DND-41 (cell line): ENCODE measurements around the gene CLNK.

Experiments used
- EZH2 ChIP-seq: IDR thresholded peaks from 3 replicates; pipeline ENCODE4 v1.6.1; 2012; ENCODE audit warnings: borderline replicate concordance, low read depth, mild to moderate bottlenecking, moderate library complexity, low read length, inconsistent platforms; ENCODE audit not compliant: severe bottlenecking
- TF ChIP-seq, protein P1 (sequence below): IDR thresholded peaks from 2 replicates; pipeline ENCODE4 v1.5.1; 2012; ENCODE audit warnings: borderline replicate concordance, low read length, moderate library complexity, mild to moderate bottlenecking; ENCODE audit not compliant: poor library complexity, severe bottlenecking; ENCODE audit errors: extremely low read depth

GRCh38 chr4:10495651-10496050 is 188.9 kb downstream of the CLNK start:
- TF ChIP-seq, protein P1, sequence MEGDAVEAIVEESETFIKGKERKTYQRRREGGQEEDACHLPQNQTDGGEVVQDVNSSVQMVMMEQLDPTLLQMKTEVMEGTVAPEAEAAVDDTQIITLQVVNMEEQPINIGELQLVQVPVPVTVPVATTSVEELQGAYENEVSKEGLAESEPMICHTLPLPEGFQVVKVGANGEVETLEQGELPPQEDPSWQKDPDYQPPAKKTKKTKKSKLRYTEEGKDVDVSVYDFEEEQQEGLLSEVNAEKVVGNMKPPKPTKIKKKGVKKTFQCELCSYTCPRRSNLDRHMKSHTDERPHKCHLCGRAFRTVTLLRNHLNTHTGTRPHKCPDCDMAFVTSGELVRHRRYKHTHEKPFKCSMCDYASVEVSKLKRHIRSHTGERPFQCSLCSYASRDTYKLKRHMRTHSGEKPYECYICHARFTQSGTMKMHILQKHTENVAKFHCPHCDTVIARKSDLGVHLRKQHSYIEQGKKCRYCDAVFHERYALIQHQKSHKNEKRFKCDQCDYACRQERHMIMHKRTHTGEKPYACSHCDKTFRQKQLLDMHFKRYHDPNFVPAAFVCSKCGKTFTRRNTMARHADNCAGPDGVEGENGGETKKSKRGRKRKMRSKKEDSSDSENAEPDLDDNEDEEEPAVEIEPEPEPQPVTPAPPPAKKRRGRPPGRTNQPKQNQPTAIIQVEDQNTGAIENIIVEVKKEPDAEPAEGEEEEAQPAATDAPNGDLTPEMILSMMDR, result no peak
- no peak for TF ChIP-seq EZH2
